HG02943 (cell line): ENCODE results near the gene FEM1B.
"Not testable (repeated sequence)": the region's sequence is repeated elsewhere in the genome, so short reads cannot be mapped to it uniquely, and the experiment has no call there.

ENCODE experiments used
- ATAC-seq: cut with Tn5 transposase; IDR thresholded peaks from one replicate; pipeline ENCODE4 v1.9.1; 2021; ENCODE audit warnings: mild to moderate bottlenecking, low read depth, moderate library complexity; ENCODE audit not compliant: unreplicated experiment

Gene FEM1B

GRCh38 chr15:68277603-68278344 lies at the start of gene FEM1B:
Gene FEM1B (plus strand): TSS chr15:68277745. CDS start chr15:68278418, 673 bp downstream.
- peak; percentile 72 for ATAC-seq

- ATAC-seq: no peak
Measured at GRCh38 chr15:68228143-68228970, 49.2 kb upstream of the FEM1B start.

GRCh38 chr15:68228971-68229385 lies 48.6 kb upstream of the FEM1B start:
- peak; percentile 12 for ATAC-seq

DNA sequence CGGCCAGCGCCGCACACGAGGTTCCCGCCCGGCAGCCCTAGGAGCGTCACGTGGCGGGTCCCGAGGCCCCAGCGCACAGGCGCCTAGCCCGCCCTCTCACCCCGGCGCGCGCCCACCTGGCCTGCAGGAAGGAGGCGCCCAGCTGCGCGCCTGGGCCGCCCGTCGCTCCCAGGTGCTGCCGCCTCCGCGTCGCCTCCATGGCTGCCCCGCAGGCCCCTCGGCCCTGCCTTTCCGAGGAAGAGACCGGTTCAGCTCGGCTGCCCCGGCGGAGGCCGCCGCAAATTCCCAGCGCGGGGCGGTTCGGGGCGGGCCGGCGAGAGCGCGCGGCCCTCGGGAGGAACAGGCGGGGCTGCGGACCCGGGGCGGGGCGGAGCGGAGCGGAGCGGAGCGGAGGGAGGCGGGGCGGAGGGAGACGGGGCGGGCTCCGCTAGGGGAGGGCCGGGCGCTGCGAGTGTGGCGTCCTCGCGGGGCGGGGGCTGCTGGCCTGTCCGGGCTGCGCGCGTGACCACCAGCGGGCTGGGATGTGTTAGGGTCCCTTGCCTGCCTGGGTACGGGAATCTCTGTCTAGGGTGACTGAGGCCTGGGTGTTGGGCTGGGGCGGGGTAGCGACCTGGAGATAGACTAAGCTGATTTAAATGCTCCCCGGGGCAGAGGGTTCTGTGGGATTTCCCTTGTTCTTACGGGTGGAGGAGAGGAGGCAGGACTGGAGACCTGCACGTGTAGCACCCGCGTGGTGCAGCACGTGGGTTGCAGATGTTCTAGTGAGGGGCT lies 48.0 kb upstream of the FEM1B start, which contains the start of gene CLN6:
CLN6 (minus strand) TSS at position 343 of the 771 bp plus-strand sequence; CDS start at position 199, 144 bp downstream.
- ATAC-seq: peak; percentile 72

- ATAC-seq: no peak
Measured at GRCh38 chr15:68230157-68231100, 47.1 kb upstream of the FEM1B start.

GRCh38 chr15:68231102-68231818 lies 46.3 kb upstream of the FEM1B start:
- no peak for ATAC-seq

- ATAC-seq: no peak
Measured at GRCh38 chr15:68232449-68232848, 45.1 kb upstream of the FEM1B start.

DNA sequence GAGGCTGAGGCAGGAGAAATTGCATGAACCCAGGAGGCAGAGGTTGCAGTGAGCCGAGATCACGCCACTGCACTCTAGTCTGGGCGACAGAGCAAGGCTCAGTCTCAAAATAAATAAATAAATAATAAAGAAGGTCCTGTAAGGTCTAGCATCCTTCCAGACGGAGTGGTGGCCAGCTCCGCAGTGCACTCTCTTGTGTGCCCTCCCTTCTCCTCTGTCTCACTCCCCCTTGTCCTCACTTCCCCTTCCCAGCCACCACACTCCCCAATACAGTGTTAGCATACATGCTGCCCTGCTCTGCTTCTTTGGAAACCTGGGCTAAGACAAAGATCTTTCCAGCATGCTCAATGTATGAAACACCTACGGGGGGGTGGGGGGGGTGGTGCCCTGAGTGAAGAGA lies 44.6 kb upstream of the FEM1B start:
- ATAC-seq: no peak

- no peak for ATAC-seq
Measured at GRCh38 chr15:68234060-68234459, 43.5 kb upstream of the FEM1B start.

DNA sequence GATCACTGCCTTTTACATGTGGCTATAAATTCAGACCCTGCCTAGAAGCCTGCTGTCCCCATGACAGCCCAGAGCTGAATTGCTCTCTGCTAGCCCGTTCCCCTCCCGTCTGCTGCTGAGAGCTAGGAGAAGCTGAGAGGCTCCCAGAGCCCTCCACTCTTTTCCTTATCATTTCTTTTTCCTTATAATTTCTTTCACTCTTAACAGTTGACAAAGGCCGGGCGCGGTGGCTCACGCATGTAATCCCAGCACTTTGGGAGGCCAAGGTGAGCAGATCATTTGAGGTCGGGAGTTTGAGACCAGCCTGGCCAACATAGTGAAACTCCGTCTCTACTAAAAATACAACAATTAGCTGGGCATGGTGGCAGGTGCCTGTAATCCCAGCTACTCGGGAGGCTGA lies 43.0 kb upstream of the FEM1B start:
- not testable (repeated sequence) for ATAC-seq

- no peak for ATAC-seq
Measured at GRCh38 chr15:68235022-68235421, 42.5 kb upstream of the FEM1B start.

DNA sequence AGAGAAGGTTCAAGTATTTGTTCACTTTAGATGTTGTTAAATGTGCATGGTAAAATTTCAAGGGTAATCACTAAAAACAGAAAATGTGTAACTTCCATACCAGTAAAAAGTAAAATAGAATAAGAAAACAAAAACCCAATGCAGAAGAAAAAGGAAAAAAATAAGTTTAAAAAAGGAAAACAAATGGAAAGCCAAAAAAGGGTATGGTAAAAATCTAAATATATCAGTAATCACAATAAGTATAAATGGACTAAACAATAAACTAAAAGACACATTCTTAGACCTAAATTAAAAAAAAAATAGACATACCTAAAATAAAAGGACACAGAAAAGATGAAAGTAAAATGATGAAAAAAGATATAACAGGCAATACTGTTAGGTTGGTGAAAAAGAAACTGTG lies 38.5 kb upstream of the FEM1B start:
- no peak for ATAC-seq

GRCh38 chr15:68241088-68241935 lies 36.2 kb upstream of the FEM1B start:
- no peak for ATAC-seq

- no peak for ATAC-seq
Measured at GRCh38 chr15:68244235-68244634, 33.3 kb upstream of the FEM1B start.

DNA sequence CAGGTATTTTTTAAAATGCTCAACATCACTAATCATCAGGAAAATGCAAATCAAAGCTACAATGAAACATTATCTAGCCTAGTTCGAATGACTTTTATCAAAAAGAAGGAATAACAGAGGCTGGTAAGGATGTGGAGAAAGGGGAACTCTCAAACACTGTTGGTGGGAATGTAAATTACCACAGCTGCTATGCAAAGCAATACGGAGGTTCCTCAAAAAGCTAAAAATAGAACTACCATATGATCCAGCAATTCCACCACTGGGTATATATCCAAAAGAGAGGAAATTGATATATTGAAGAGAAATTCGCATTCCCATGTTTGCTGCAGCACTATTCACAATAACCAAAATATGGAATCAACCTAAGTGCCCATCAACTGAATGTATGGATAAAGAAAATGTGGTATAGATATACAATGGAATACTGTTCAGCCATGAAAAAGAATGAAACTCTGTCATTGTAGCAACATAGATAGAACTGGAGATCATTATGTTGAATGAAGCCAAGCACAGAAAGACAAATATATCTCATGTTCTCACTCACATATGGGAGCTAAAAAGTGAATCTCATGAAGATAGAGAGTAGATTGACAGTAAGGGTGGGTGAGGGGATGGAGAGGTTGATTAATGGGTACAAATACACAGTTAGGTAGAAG lies 28.4 kb upstream of the FEM1B start:
- no peak for ATAC-seq

- ATAC-seq: no peak
Measured at GRCh38 chr15:68252925-68253534, 24.5 kb upstream of the FEM1B start.
